CD4-positive, alpha-beta T cell treated with Interleukin-21 for 1 hour (primary cell): Measurements from ENCODE around the gene FBXW10.
"Not testable (repeated sequence)": the region's sequence is repeated elsewhere in the genome, so short reads cannot be mapped to it uniquely, and the experiment has no call there.

Experiments used
- DNase-seq: peaks from one replicate; pipeline ENCODE4 v3.0.0-alpha.2; 2020

FBXW10 gene

DNA sequence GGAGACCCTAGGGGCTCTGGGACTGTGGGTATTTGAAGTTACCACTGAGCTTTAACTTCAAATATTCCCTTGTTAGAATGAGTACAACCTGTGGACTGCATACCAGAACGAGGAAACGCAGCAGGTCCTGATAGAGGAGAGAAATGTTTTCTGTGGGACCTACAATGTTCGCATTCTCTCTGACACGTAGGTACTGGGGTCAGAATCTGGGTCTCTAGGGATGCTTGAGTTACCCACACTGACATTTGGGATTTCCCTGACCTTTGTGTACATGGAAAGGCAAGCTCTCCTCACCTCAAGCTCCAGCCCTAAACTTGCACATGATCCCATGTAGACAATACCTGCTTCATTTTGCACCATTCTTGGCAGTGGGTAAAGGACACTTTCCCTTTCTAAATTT lies 12.1 kb downstream of the FBXW10 start:
- not testable (repeated sequence) for DNase-seq

GRCh38 chr17:18757368-18758044 lies 13.7 kb downstream of the FBXW10 start:
- not testable (repeated sequence) for DNase-seq

GRCh38 chr17:18758344-18758743 lies 14.5 kb downstream of the FBXW10 start:
- DNase-seq: not testable (repeated sequence)

GRCh38 chr17:18760221-18760620 lies 16.4 kb downstream of the FBXW10 start:
- DNase-seq: not testable (repeated sequence)

DNA sequence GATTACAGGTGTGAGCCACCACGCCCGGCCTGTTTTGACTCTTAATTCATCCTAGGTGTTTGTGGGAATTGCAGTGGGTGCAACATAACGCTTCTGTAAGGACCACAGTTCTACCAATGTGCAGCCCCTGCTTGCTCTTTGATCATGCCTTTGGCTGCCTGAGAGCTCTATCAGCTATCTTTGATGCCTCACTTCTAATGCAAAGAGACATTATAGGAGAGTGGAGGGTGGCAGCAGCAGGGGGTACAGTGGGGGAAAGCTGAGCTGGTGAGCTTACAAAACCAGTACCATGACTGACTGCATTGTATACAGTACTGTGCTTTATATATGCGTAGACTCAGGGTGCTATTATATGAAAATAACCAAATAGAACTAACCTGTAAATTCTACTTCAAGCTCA lies 26.7 kb downstream of the FBXW10 start:
- DNase-seq: not testable (repeated sequence)

GRCh38 chr17:18771066-18771465 lies 27.2 kb downstream of the FBXW10 start:
- DNase-seq: not testable (repeated sequence)

DNA sequence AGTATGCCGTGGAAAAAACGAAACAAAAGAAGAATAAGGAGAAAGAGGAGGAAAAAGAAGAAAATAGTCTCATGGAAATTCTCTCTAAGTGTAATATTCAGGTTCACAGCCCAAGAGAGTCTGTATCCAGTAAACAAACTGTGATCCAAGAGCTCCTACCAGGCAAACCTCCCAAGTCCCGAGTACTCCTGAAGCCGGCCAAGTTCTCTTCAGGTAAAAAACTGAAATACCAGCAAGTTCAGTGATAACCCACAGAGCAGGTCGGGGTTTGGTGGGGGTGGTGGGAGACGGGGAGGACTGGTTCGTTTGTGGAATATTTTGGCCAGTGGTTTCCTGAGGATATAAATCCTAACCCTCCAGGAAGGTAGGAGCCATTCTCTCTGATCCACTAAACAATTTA lies 28.6 kb downstream of the FBXW10 start:
- DNase-seq: no peak

- DNase-seq: peak; percentile 96
Observed at GRCh38 chr17:18780991-18781718, 37.3 kb downstream of the FBXW10 start, which contains the start of gene TVP23B. TSS of gene TVP23B (plus strand) at chr17:18781183. CDS start at chr17:18781294, 111 bp downstream.

DNA sequence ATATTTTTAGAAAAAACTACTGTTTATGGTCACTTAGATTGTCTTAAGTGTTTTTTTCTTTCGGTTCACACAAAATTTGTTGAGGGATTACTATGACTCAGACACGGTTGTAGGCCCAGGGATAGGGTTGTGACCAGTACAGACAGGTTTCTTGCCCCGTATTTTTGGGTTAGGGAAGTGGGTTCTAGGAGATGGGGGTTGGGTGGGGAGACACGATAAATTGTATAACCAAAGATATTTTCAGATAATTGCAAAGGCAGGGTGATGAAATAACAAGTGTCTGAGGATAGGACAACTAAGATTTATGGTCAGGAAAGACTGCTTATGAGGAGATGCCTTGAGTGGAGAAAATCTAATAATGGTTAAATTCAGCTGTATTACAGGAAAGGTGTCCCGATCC lies 38.0 kb downstream of the FBXW10 start:
- DNase-seq: peak; percentile 19

DNA sequence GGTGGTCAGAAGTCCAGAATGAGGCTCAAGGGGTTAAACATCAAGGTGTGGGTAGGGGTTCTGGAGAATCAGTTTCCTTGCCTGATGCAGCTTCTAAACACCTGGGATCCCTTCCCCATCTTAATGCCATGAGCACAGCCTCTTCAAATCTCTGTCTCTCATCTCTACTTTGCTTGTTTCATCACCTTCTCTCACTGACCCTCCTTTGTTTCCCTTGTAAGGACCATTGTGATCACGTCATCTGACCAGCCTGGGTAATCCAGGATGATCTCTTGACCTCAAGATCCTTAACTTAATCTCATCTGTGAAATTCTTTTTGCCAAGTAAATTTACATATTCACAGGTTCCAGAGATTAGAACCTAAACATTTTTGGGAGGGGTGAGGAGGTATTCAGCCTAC lies 42.1 kb downstream of the FBXW10 start:
- not testable (repeated sequence) for DNase-seq

DNA sequence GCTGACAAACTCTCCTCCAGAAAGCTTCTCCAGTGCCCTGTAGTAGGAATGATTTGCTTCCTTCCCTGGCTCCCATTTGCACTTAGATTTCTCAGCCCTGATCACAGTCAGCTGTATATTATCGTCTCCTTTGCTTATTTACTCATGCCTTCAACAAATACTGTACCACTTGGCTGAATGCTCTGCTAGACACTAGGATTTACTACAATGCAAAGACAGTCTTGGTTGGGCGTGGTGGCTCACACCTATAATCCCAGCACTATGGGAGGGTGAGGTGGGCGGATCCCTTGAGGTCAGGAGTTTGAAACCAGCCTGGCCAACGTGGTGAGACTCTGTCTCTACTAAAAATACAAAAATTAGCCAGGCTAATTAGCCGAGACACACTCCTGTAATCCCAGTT lies 43.0 kb downstream of the FBXW10 start:
- DNase-seq: not testable (repeated sequence)

- peak; percentile 40 for DNase-seq
Observed at GRCh38 chr17:18791402-18791801, 47.5 kb downstream of the FBXW10 start.

DNA sequence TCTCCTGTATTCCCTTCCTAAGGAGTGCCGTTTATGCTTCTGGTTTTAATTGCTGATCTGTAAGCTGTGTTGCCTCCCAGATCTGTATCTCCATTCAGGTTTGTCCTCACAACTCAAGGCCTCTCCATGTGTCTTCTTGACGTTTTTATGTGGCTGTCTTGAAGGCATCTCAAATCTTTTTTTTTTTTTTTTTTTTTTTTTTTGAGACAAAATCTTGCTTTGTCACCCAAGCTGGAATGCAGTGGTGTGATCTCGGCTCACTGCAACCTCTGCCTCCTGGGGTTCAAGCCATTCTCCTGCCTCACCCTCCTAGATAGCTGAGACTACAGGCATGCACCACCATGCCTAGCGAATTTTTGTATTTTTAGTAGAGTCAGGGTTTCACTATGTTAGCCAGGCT lies 51.0 kb downstream of the FBXW10 start:
- DNase-seq: not testable (repeated sequence)

- not testable (repeated sequence) for DNase-seq
Observed at GRCh38 chr17:18796887-18797286, 53.0 kb downstream of the FBXW10 start.

DNA sequence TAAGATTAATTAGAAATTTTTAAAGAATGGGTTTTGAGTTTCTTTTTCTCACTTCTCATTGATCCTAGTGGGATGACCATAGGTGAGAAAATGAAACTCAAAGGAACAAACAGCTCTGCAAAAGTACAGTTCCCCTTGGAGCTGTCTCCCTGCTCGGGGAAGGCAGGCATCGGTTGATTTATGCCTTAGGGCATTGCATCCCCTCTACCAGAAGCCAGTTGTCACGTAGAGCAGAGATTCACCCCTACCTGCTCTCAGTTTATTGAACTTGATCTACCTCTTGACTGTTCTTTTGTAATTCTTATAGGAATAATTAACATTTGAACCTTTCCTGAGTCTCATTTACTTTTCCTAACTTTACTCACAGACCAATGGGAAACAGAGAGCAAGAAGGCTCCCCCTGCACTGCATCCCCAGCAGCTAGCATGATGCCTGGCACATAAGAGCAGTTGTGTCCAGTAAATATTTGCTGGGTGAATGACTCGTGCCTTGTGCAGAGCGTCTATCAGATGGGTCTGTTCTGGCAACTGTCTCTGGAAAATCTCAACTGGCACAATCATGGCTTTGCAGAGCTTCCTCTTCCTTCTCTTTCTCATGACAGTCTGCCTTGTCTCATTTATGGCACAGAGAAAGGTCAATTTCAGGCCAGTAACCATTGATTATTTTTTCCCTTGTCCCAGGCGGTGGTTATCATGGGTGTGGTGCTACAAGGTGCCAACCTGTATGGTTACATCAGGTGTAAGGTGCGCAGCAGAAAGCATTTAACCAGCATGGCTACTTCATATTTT lies 59.8 kb downstream of the FBXW10 start:
- not testable (repeated sequence) for DNase-seq

DNA sequence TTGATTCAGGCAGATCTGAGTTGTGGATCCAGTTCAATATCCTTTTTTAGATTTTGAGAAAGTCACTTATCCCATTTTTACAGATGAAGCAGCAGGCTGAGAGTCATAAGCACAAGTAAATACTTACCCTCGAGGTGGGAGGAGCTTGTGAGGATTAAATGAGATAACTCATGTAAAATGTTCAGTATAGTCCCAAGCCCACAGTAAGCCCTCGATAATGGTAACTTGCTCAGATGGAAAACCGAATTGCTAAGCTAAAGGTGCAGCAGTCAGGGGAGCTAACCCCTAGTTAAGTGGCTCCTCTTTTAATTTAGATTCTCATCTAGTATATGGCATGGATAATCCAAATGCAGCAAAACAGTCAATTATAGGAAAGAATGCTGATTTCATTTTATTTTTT lies 72.1 kb downstream of the FBXW10 start:
- not testable (repeated sequence) for DNase-seq

GRCh38 chr17:18816489-18817371 lies 72.9 kb downstream of the FBXW10 start:
- DNase-seq: peak; percentile 78

- not testable (repeated sequence) for DNase-seq
Observed at GRCh38 chr17:18821430-18821829, 77.6 kb downstream of the FBXW10 start.

DNA sequence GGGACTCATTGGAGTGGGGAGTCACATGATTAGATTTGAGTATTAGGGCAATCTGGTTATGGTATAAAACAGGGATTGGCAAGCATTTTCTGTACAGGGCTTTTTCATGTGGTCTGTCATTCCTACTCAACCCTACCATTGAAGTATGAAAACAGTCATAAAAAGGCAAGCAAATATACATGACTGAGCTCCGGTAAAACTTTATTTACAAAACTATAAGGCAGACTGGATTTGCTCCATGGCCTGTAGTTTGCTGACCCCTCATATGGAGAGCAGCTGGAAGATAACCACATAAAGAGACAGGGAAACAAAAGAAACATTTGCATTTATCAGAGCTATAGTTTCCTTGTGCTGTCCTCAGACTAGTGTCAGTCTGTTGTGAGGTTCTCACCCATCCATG lies 83.8 kb downstream of the FBXW10 start:
- DNase-seq: not testable (repeated sequence)
